Activated CD8-positive, alpha-beta memory T cell treated with anti-CD3 and anti-CD28 coated beads, Interleukin-2, amount 10 ng/mL, durations not matched to agents 7 days and 5 days (primary cell): ENCODE measurements around the gene ANAPC2. TPM values are rescaled to one million over a fixed set of nuclear protein-coding genes. Genes with fewer than 3 reads are reported as not detected.
"Not testable (repeated sequence)": the region's sequence is repeated elsewhere in the genome, so short reads cannot be mapped to it uniquely, and the experiment has no call there.

ENCODE experiments used
- ATAC-seq: fragments of 150-1000 bp; cut with Tn5 transposase; one replicate; pipeline ENCODE4 v1.10.0; 2021; ENCODE audit warnings: moderate library complexity
- CTCF ChIA-PET: fragments of 350-600 bp; sonication (Branson Sonifier 250); formaldehyde crosslinking; loops from one replicate; lab custom pipeline; 2021; ENCODE audit warnings: antibody characterized with exemption; lab: Charles Lee
- DNase-seq: peaks from one replicate; pipeline ENCODE4 v3.0.0-alpha.2; 2020
- H3K27ac Mint-ChIP-seq: one replicate; pipeline ENCODE4 v1.8.0; 2021; ENCODE audit warnings: mild to moderate bottlenecking, mixed read lengths
- H3K27me3 Mint-ChIP-seq: one replicate; pipeline ENCODE4 v1.8.0; 2021; ENCODE audit warnings: mixed read lengths
- H3K36me3 Mint-ChIP-seq: one replicate; pipeline ENCODE4 v1.8.0; 2021; ENCODE audit warnings: mild to moderate bottlenecking, mixed read lengths
- H3K4me1 Mint-ChIP-seq: one replicate; pipeline ENCODE4 v1.8.0; 2021; ENCODE audit warnings: mixed read lengths
- H3K4me3 Mint-ChIP-seq: one replicate; pipeline ENCODE4 v1.8.0; 2021; ENCODE audit warnings: mild to moderate bottlenecking, moderate library complexity, mixed read lengths
- H3K9me3 Mint-ChIP-seq: one replicate; pipeline ENCODE4 v1.8.0; 2022; ENCODE audit warnings: low read depth, mixed read lengths
- total RNA-seq, 2 experiments: library from RNA; stranded (reverse); gene quantifications; one replicate each; pipeline ENCODE4 v1.2.3, GENCODE V29; 2021

Gene ANAPC2
- total RNA-seq, 2 experiments from 2014 or later, result 59.8 to 69.7 TPM

GRCh38 chr9:137139468-137140150, 48.8 kb downstream of the ANAPC2 start:
- Mint-ChIP-seq H3K27ac (no peak overlapping the region), H3K36me3 (no peaks in the 10 kb centered on the region), H3K27me3 (peaks cover 60% of the 10 kb centered on the region), H3K4me1 (peaks cover 4% of the 10 kb centered on the region), H3K9me3 (no peaks in the 10 kb centered on the region), H3K4me3 (no peak overlapping the region)
- CTCF ChIA-PET, result interaction anchor here (1.5 to 1.9 kb wide), 3 partner anchors 9 to 97 kb away, joined by 4 to 5 read pairs (median 4); partner anchors contain the start of gene RNF224
- DNase-seq, result no peak
- ATAC-seq, result no peak

GRCh38 chr9:137138722-137139467, 49.5 kb downstream of the ANAPC2 start, which contains the start of gene GRIN1:
Gene GRIN1, plus strand, starts transcription at chr9:137139154. Its CDS starts 333 bp downstream, at chr9:137139487.
- H3K27ac Mint-ChIP-seq, result no peak within 1 kb of the TSS
- no peak within 1 kb of the TSS for H3K4me3 Mint-ChIP-seq
- DNase-seq (no peak), ATAC-seq (peak; percentile 73)
- CTCF ChIA-PET, result interaction anchor here (0.5 to 2.3 kb wide), 4 partner anchors 10 to 98 kb away, joined by 3 to 8 read pairs (median 4); partner anchors contain the start of gene RNF224
- peaks cover 63% of the 10 kb centered on the region for H3K27me3 Mint-ChIP-seq
- no peaks in the 10 kb centered on the region for H3K36me3 Mint-ChIP-seq
- H3K9me3 Mint-ChIP-seq, result no peaks in the 10 kb centered on the region
- H3K4me1 Mint-ChIP-seq, result peaks cover 4% of the 10 kb centered on the region

- H3K36me3 Mint-ChIP-seq, result no peaks in the 10 kb centered on the region
- DNase-seq (no peak), ATAC-seq (peak; percentile 13)
- CTCF ChIA-PET, result interaction anchor here (1.9 to 2.3 kb wide), 2 partner anchors 9 to 98 kb away, joined by 5 to 8 read pairs; no protein-coding TSS in a partner anchor
- H3K9me3 Mint-ChIP-seq, result no peaks in the 10 kb centered on the region
- H3K4me1 Mint-ChIP-seq, result peaks cover 4% of the 10 kb centered on the region
- H3K4me3 Mint-ChIP-seq, result no peak overlapping the region
- peaks cover 64% of the 10 kb centered on the region for H3K27me3 Mint-ChIP-seq
- H3K27ac Mint-ChIP-seq, result no peak overlapping the region
These were observed 50.2 kb downstream of the ANAPC2 start for GRCh38 chr9:137138058-137138721.

GRCh38 chr9:137136881-137137607, 51.3 kb downstream of the ANAPC2 start:
- Mint-ChIP-seq H3K27me3 (peaks cover 62% of the 10 kb centered on the region), H3K9me3 (no peaks in the 10 kb centered on the region), H3K4me3 (no peak overlapping the region), H3K36me3 (no peaks in the 10 kb centered on the region), H3K4me1 (peaks cover 4% of the 10 kb centered on the region), H3K27ac (no peak overlapping the region)
- no peak for DNase-seq
- CTCF ChIA-PET, result interaction anchor here (1.1 to 2.3 kb wide), 2 partner anchors 8 to 52 kb away, joined by 4 to 8 read pairs; partner anchors contain the start of gene SSNA1
- ATAC-seq, result no peak

GRCh38 chr9:137136261-137136880, 52.0 kb downstream of the ANAPC2 start:
- Mint-ChIP-seq H3K4me1 (peaks cover 4% of the 10 kb centered on the region), H3K27ac (no peak overlapping the region), H3K27me3 (peaks cover 58% of the 10 kb centered on the region), H3K9me3 (no peaks in the 10 kb centered on the region), H3K36me3 (no peaks in the 10 kb centered on the region), H3K4me3 (no peak overlapping the region)
- CTCF ChIA-PET, result interaction anchor here (1.1 kb wide), 1 partner anchor 53 kb away, joined by 4 read pairs; the partner anchor contains the start of gene SSNA1
- ATAC-seq, result no peak
- DNase-seq, result no peak

DNA sequence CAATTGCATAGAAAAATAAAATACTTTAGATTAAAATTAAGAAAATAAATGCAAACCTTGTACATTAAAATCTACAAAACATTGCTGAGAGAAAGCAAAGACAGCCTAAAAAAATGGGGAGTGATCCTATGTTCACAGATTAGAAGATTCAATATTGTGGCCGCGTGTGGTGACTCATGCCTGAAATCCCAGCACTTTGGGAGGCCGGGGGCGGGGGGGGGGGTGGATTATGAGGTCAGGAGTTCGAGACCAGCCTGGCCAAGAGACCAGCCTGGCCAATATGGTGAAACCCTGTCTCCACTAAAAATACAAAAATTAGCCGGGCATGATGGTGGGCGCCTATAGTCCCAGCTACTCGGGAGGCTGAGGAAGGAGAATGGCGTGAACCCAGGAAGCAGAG, 53.2 kb downstream of the ANAPC2 start:
- ATAC-seq, CTCF ChIA-PET, H3K27ac Mint-ChIP-seq, DNase-seq, H3K4me3 Mint-ChIP-seq, H3K36me3 Mint-ChIP-seq, H3K4me1 Mint-ChIP-seq, H3K9me3 Mint-ChIP-seq: not testable (repeated sequence)
- peaks cover 46% of the 10 kb centered on the region for H3K27me3 Mint-ChIP-seq

GRCh38 chr9:137134191-137134590, 54.2 kb downstream of the ANAPC2 start:
- Mint-ChIP-seq H3K27me3 (peaks cover 38% of the 10 kb centered on the region), H3K4me1 (peaks cover 5% of the 10 kb centered on the region), H3K27ac (no peak overlapping the region), H3K9me3 (no peaks in the 10 kb centered on the region), H3K36me3 (no peaks in the 10 kb centered on the region), H3K4me3 (no peak overlapping the region)
- ATAC-seq, result no peak
- DNase-seq, result no peak
- CTCF ChIA-PET, result interaction anchor here (0.9 kb wide), 1 partner anchor 40 kb away, joined by 4 read pairs; no protein-coding TSS in a partner anchor

- CTCF ChIA-PET, result interaction anchor here (0.6 to 6.6 kb wide), 25 partner anchors 8 to 403 kb away, joined by 3 to 32 read pairs (median 5); partner anchors contain the start of genes AJM1, ANAPC2, CYSRT1 and DPP7
- peaks cover 9% of the 10 kb centered on the region for H3K27me3 Mint-ChIP-seq
- DNase-seq (no peak), ATAC-seq (peak; percentile 22)
- H3K36me3 Mint-ChIP-seq, result peaks cover 5% of the 10 kb centered on the region
- peak overlapping the region; percentile 74 for H3K4me3 Mint-ChIP-seq
- peak overlapping the region; percentile 82 for H3K27ac Mint-ChIP-seq
- peaks cover 28% of the 10 kb centered on the region for H3K4me1 Mint-ChIP-seq
- H3K9me3 Mint-ChIP-seq, result no peaks in the 10 kb centered on the region
These were observed 58.1 kb downstream of the ANAPC2 start for GRCh38 chr9:137130176-137130755.

DNA sequence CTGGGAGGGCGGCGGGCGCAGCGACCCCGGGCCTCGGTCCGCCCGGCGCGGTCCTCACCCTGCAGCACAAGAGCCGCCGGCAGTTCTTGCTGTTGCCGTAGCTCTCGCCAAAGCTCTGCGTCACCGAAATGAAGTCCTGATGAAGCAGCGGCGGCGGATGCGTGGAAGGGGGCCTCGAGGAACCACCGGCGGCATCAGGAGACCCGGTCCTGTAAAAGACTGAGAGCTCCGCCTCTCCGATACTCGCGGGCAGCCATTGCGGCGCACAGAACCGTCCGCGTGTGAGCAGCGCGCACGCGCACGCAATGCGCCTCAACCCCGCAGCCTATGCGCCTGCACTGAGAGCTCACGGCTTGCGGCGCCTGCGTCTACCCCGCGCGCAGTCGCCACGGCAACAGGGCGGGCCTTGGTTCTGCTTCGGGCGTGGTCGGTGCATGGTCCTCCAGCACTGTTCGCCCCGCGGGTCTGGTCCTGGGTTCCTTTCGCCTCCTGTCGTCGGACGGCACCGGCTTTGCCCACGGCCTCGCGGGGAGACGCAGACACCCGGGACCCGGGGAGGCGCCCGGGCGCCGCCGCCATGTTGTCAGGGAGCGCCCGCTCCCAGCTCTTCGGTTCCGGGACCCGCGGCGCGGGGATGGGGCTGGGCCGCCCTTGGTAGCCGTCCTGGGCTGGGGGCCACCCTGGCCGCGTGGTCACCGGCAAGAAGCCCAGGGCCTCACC, 58.7 kb downstream of the ANAPC2 start:
- peak overlapping the region; percentile 83 for H3K4me3 Mint-ChIP-seq
- CTCF ChIA-PET, result interaction anchor here (0.6 to 6.6 kb wide), 25 partner anchors 8 to 403 kb away, joined by 3 to 32 read pairs (median 5); partner anchors contain the start of genes AJM1, ANAPC2, CYSRT1 and DPP7
- H3K9me3 Mint-ChIP-seq, result no peaks in the 10 kb centered on the region
- H3K27ac Mint-ChIP-seq, result peak overlapping the region; percentile 81
- DNase-seq (peak; percentile 94), ATAC-seq (peak; percentile 94)
- H3K4me1 Mint-ChIP-seq, result peaks cover 28% of the 10 kb centered on the region
- peaks cover 7% of the 10 kb centered on the region for H3K27me3 Mint-ChIP-seq
- peaks cover 5% of the 10 kb centered on the region for H3K36me3 Mint-ChIP-seq

DNA sequence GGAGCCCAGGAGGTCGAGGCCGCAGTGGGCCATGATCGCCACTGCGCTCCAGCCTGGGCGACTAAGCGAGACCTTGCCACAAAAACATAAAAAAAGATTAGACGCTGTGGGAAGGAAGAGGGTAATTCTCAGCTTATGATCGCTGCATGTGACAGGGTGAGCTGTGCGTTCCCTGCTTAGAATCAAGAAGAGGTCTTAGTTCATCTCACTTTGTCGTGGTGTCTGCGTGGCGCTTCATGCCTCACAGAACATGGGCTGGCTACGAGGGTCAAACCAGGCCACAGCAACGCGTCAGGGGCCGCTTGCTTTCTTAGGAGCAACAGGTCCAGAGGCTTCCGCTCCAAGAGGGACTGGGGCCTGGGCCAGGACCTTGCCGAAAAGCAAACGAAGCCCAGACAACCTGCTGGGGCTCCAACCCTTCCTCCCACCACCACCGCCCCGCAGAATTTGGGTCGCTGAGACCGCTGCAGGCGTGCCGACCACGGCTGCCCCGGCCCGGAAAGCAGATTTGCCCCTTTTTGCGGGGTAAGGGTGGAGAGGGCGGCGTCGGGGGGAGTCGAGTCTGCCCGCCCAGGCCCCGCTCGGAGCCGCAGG, 59.4 kb downstream of the ANAPC2 start:
- H3K9me3 Mint-ChIP-seq, result no peaks in the 10 kb centered on the region
- peak overlapping the region; percentile 92 for H3K27ac Mint-ChIP-seq
- CTCF ChIA-PET, result interaction anchor here (1.0 to 6.6 kb wide), 21 partner anchors 9 to 402 kb away, joined by 3 to 32 read pairs (median 8); partner anchors contain the start of genes AJM1, ANAPC2, CYSRT1 and DPP7
- ATAC-seq (peak; percentile 4), DNase-seq (peak; percentile 55)
- peaks cover 5% of the 10 kb centered on the region for H3K36me3 Mint-ChIP-seq
- H3K4me3 Mint-ChIP-seq, result peak overlapping the region; percentile 83
- H3K4me1 Mint-ChIP-seq, result peaks cover 28% of the 10 kb centered on the region
- H3K27me3 Mint-ChIP-seq, result peaks cover 4% of the 10 kb centered on the region
